SK-N-MC (cell line): ENCODE data around the gene ADD1.

Experiments
- DNase-seq: peaks from one replicate; pipeline ENCODE4 v3.0.0-alpha.2; 2011; ENCODE audit warnings: low read depth, low spot score
- H3K27ac ChIP-seq: fragments of 200-600 bp; sonication (generic); 2 replicates; pipeline ENCODE4 v1.5.1; 2016; ENCODE audit warnings: mixed run types
- H3K36me3 ChIP-seq: fragments of 200-600 bp; sonication (generic); 2 replicates; pipeline ENCODE4 v1.6.1; 2017; ENCODE audit warnings: antibody characterized with exemption, low read length, mixed read lengths; ENCODE audit not compliant: insufficient read depth
- H3K4me3 ChIP-seq: fragments of 200-600 bp; sonication (generic); 2 replicates; pipeline ENCODE4 v1.5.1; 2016
- H3K9ac ChIP-seq: fragments of 200-600 bp; sonication (generic); 2 replicates; pipeline ENCODE4 v1.8.0; 2017; ENCODE audit warnings: mixed run types, mixed read lengths; ENCODE audit not compliant: insufficient read length
- H3K9me3 ChIP-seq: fragments of 200-600 bp; sonication (generic); 2 replicates; pipeline ENCODE4 v1.6.1; 2017; ENCODE audit warnings: low read depth, mild to moderate bottlenecking, antibody characterized with exemption, low read length, moderate library complexity, mixed read lengths
- EZH2 ChIP-seq: fragments of 200-600 bp; sonication (generic); IDR thresholded peaks from one replicate; pipeline ENCODE4 v1.6.1; 2017; ENCODE audit warnings: antibody characterized with exemption
- FOXP2 ChIP-seq: optimal IDR thresholded peaks from 2 replicates; pipeline ENCODE3; 2011; ENCODE audit warnings: mild to moderate bottlenecking, moderate library complexity; ENCODE audit not compliant: insufficient read depth; ENCODE audit errors: extremely low read length, control extremely low read depth
- POLR2AphosphoS5 ChIP-seq: IDR thresholded peaks from 2 replicates; pipeline ENCODE4 v1.6.1; 2012; ENCODE audit warnings: mild to moderate bottlenecking, low read depth, low read length, borderline replicate concordance

The ADD1 gene

GRCh38 chr4:2804973-2805501 lies 38.6 kb upstream of the ADD1 start:
- TF ChIP-seq FOXP2 (no peak), EZH2 (no peak), POLR2AphosphoS5 (no peak)
- Histone ChIP-seq H3K9me3 (no peaks in the 10 kb centered on the region), H3K9ac (no peak overlapping the region), H3K36me3 (no peaks in the 10 kb centered on the region), H3K4me3 (no peak overlapping the region), H3K27ac (no peak overlapping the region)
- no peak for DNase-seq

GRCh38 chr4:2805712-2806389 lies 37.8 kb upstream of the ADD1 start:
- no peaks in the 10 kb centered on the region for H3K9me3 ChIP-seq
- H3K27ac ChIP-seq: no peak overlapping the region
- no peak overlapping the region for H3K9ac ChIP-seq
- TF ChIP-seq FOXP2 (no peak), POLR2AphosphoS5 (no peak), EZH2 (no peak)
- no peaks in the 10 kb centered on the region for H3K36me3 ChIP-seq
- no peak overlapping the region for H3K4me3 ChIP-seq
- no peak for DNase-seq

- TF ChIP-seq FOXP2 (no peak), POLR2AphosphoS5 (no peak), EZH2 (no peak)
- no peak for DNase-seq
- no peak overlapping the region for H3K9ac ChIP-seq
- no peaks in the 10 kb centered on the region for H3K9me3 ChIP-seq
- H3K4me3 ChIP-seq: no peak overlapping the region
- H3K36me3 ChIP-seq: no peaks in the 10 kb centered on the region
- no peak overlapping the region for H3K27ac ChIP-seq
These were observed 37.0 kb upstream of the ADD1 start for GRCh38 chr4:2806390-2807355.

GRCh38 chr4:2807571-2807970 lies 36.1 kb upstream of the ADD1 start:
- Histone ChIP-seq H3K36me3 (no peaks in the 10 kb centered on the region), H3K9me3 (no peaks in the 10 kb centered on the region), H3K4me3 (no peak overlapping the region), H3K27ac (no peak overlapping the region), H3K9ac (no peak overlapping the region)
- DNase-seq: no peak
- TF ChIP-seq POLR2AphosphoS5: no peak
- no peak for TF ChIP-seq FOXP2
- no peak for TF ChIP-seq EZH2

- Histone ChIP-seq H3K9ac (no peak overlapping the region), H3K4me3 (no peak overlapping the region), H3K27ac (no peak overlapping the region), H3K36me3 (no peaks in the 10 kb centered on the region), H3K9me3 (no peaks in the 10 kb centered on the region)
- TF ChIP-seq POLR2AphosphoS5 (no peak), FOXP2 (no peak)
- DNase-seq: no peak
These were observed 35.6 kb upstream of the ADD1 start for GRCh38 chr4:2808001-2808400.

GRCh38 chr4:2809610-2810180 lies 33.9 kb upstream of the ADD1 start:
- Histone ChIP-seq H3K9me3 (no peaks in the 10 kb centered on the region), H3K9ac (no peak overlapping the region), H3K27ac (no peak overlapping the region), H3K4me3 (no peak overlapping the region), H3K36me3 (no peaks in the 10 kb centered on the region)
- TF ChIP-seq POLR2AphosphoS5: no peak
- no peak for TF ChIP-seq EZH2
- no peak for DNase-seq

GRCh38 chr4:2810388-2810787 lies 33.3 kb upstream of the ADD1 start:
- H3K4me3 ChIP-seq: no peak overlapping the region
- no peak for DNase-seq
- no peak overlapping the region for H3K9ac ChIP-seq
- no peaks in the 10 kb centered on the region for H3K36me3 ChIP-seq
- H3K27ac ChIP-seq: no peak overlapping the region
- no peaks in the 10 kb centered on the region for H3K9me3 ChIP-seq
- TF ChIP-seq EZH2: no peak
- no peak for TF ChIP-seq FOXP2
- no peak for TF ChIP-seq POLR2AphosphoS5

GRCh38 chr4:2811830-2812611 lies 31.6 kb upstream of the ADD1 start:
- no peaks in the 10 kb centered on the region for H3K36me3 ChIP-seq
- TF ChIP-seq POLR2AphosphoS5 (no peak; the same call in 1 of the 2 replicates), FOXP2 (no peak), EZH2 (no peak)
- no peaks in the 10 kb centered on the region for H3K9me3 ChIP-seq
- no peak overlapping the region; the same call in 1 of the 2 replicates for H3K4me3 ChIP-seq
- DNase-seq: no peak
- peak overlapping the region; percentile 45 for H3K9ac ChIP-seq
- peak overlapping the region; percentile 87 for H3K27ac ChIP-seq
